Smooth muscle cell (in vitro differentiated cells): ENCODE measurements around the gene GVQW3. TPM values are rescaled to one million over a fixed set of nuclear protein-coding genes. Genes with fewer than 3 reads are reported as not detected.

Experiments used
- DNase-seq: peaks from one replicate; lab custom pipeline; 2025; ENCODE audit not compliant: unreplicated experiment; lab: John Stamatoyannopoulos, UW
- H2AFZ ChIP-seq: fragments of 200-600 bp; sonication (generic); 2 replicates; pipeline ENCODE4 v1.6.0; 2016; ENCODE audit warnings: antibody characterized with exemption, low read depth, mild to moderate bottlenecking
- H3F3A ChIP-seq: fragments of 200-600 bp; sonication (generic); 2 replicates; pipeline ENCODE4 v1.6.0; 2017; ENCODE audit warnings: antibody characterized with exemption, low read depth
- H3K27ac ChIP-seq: fragments of 200-600 bp; sonication (generic); 2 replicates; pipeline ENCODE4 v1.5.1; 2016; ENCODE audit warnings: low read depth, mild to moderate bottlenecking
- H3K27me3 ChIP-seq: fragments of 200-600 bp; sonication (generic); 2 replicates; pipeline ENCODE4 v1.6.1; 2016; ENCODE audit warnings: low read depth, mild to moderate bottlenecking
- H3K36me3 ChIP-seq: fragments of 200-600 bp; sonication (generic); 2 replicates; pipeline ENCODE4 v1.5.1; 2016; ENCODE audit warnings: low read depth
- H3K4me1 ChIP-seq: fragments of 200-600 bp; sonication (generic); 2 replicates; pipeline ENCODE4 v1.5.1; 2016; ENCODE audit warnings: low read depth
- H3K4me2 ChIP-seq: fragments of 200-600 bp; sonication (generic); 2 replicates; pipeline ENCODE4 v1.6.0; 2016; ENCODE audit warnings: mild to moderate bottlenecking
- H3K4me3 ChIP-seq: fragments of 200-600 bp; sonication (generic); 2 replicates; pipeline ENCODE4 v1.5.1; 2016; ENCODE audit warnings: mild to moderate bottlenecking
- H3K79me2 ChIP-seq: fragments of 200-600 bp; sonication (generic); 2 replicates; pipeline ENCODE4 v1.6.0; 2016; ENCODE audit warnings: low read depth, mild to moderate bottlenecking
- H3K9ac ChIP-seq: fragments of 200-600 bp; sonication (generic); 2 replicates; pipeline ENCODE4 v1.6.0; 2016; ENCODE audit warnings: low read depth
- H3K9me3 ChIP-seq: fragments of 200-600 bp; sonication (generic); replicated peaks from 2 replicates; pipeline ENCODE4 v1.5.1; 2016; ENCODE audit warnings: low read depth
- H4K20me1 ChIP-seq: fragments of 200-600 bp; sonication (generic); 2 replicates; pipeline ENCODE4 v1.6.0; 2016; ENCODE audit warnings: low read depth
- CTCF ChIP-seq: fragments of 200-600 bp; sonication (generic); IDR thresholded peaks from 2 replicates; pipeline ENCODE4 v1.5.1; 2017; ENCODE audit warnings: borderline replicate concordance, mild to moderate bottlenecking, antibody characterized with exemption; ENCODE audit not compliant: insufficient read depth, poor library complexity, severe bottlenecking
- WGBS: methylation state at CpG from one replicate; pipeline ENCODE4 v1.1.7; 2016; ENCODE audit warnings: low lambda C conversion rate; 5-methylcytosine and 5-hydroxymethylcytosine counted together
- polyA plus RNA-seq: library from polyadenylated mRNA; unstranded; fragments of >200 nt; fragmentation: Nextera tagmentation; extraction: Ambion mirVana; gene quantifications from 2 replicates; pipeline ENCODE4 v1.2.1, GENCODE V29; 2016
- total RNA-seq: library from RNA; depleted of rRNA; stranded (reverse); fragments of >200 nt; gene quantifications from 2 replicates; pipeline ENCODE4 v1.2.3, GENCODE V29; 2014

The GVQW3 gene
- total and polyA plus RNA-seq, 2 experiments from 2014 or later: 2.8 to 3.1 TPM

GRCh38 chr11:76362716-76363115 is 18.4 kb upstream of the GVQW3 start:
- Histone ChIP-seq H3K9ac (no peak overlapping the region), H4K20me1 (peaks cover 37% of the 10 kb centered on the region), H3K36me3 (no peaks in the 10 kb centered on the region), H3K9me3 (no peaks in the 10 kb centered on the region), H3K4me2 (no peak overlapping the region), H3F3A (no peaks in the 10 kb centered on the region), H3K27ac (no peak overlapping the region), H3K4me1 (no peaks in the 10 kb centered on the region), H3K79me2 (peaks cover 32% of the 10 kb centered on the region), H3K4me3 (no peak overlapping the region), H2AFZ (no peak overlapping the region), H3K27me3 (no peaks in the 10 kb centered on the region)
- TF ChIP-seq CTCF: no peak
- WGBS: 99% methylated on average over 7 of the region's 7 CpGs
- no peak for DNase-seq

GRCh38 chr11:76365038-76365679 is 16.0 kb upstream of the GVQW3 start:
- Histone ChIP-seq H3K4me1 (no peaks in the 10 kb centered on the region), H3K27me3 (no peaks in the 10 kb centered on the region), H3F3A (peaks cover 1% of the 10 kb centered on the region), H3K4me2 (no peak overlapping the region), H3K9ac (no peak overlapping the region), H3K4me3 (no peak overlapping the region), H3K79me2 (peaks cover 53% of the 10 kb centered on the region), H3K9me3 (no peaks in the 10 kb centered on the region), H3K27ac (no peak overlapping the region), H3K36me3 (no peaks in the 10 kb centered on the region), H2AFZ (no peak overlapping the region), H4K20me1 (peaks cover 57% of the 10 kb centered on the region)
- no peak for TF ChIP-seq CTCF
- DNase-seq: no peak
- 94% methylated on average over 16 of the region's 16 CpGs for WGBS

- no peaks in the 10 kb centered on the region for H3K27me3 ChIP-seq
- no peaks in the 10 kb centered on the region for H3K4me1 ChIP-seq
- no peak overlapping the region for H2AFZ ChIP-seq
- TF ChIP-seq CTCF: no peak
- peaks cover 73% of the 10 kb centered on the region for H3K79me2 ChIP-seq
- H3K9me3 ChIP-seq: no peaks in the 10 kb centered on the region
- no peak overlapping the region for H3K9ac ChIP-seq
- 95% methylated on average over 1 of the region's 1 CpG for WGBS
- no peak overlapping the region for H3K27ac ChIP-seq
- H4K20me1 ChIP-seq: peaks cover 76% of the 10 kb centered on the region
- no peak overlapping the region for H3K4me3 ChIP-seq
- peaks cover 7% of the 10 kb centered on the region for H3F3A ChIP-seq
- H3K36me3 ChIP-seq: no peaks in the 10 kb centered on the region
- DNase-seq: no peak
- no peak overlapping the region for H3K4me2 ChIP-seq
These were observed 12.6 kb upstream of the GVQW3 start for GRCh38 chr11:76368490-76368889.

- H2AFZ ChIP-seq: no peak overlapping the region
- H3K4me2 ChIP-seq: no peak overlapping the region
- no peak overlapping the region for H3K27ac ChIP-seq
- H3K36me3 ChIP-seq: no peaks in the 10 kb centered on the region
- H3K9me3 ChIP-seq: no peaks in the 10 kb centered on the region
- peaks cover 7% of the 10 kb centered on the region for H3F3A ChIP-seq
- DNase-seq: no peak
- 95% methylated on average over 6 of the region's 6 CpGs for WGBS
- H4K20me1 ChIP-seq: peaks cover 83% of the 10 kb centered on the region
- no peak for TF ChIP-seq CTCF
- peaks cover 82% of the 10 kb centered on the region for H3K79me2 ChIP-seq
- no peak overlapping the region for H3K9ac ChIP-seq
- H3K4me3 ChIP-seq: no peak overlapping the region
- no peaks in the 10 kb centered on the region for H3K4me1 ChIP-seq
- H3K27me3 ChIP-seq: no peaks in the 10 kb centered on the region
These were observed 11.7 kb upstream of the GVQW3 start for GRCh38 chr11:76369406-76369805.
